NCI-H2107 treated with DMSO at 0.1 percent for 48 hours (cell line): ENCODE data around the gene TIMM23.
"Not testable (repeated sequence)": the region's sequence is repeated elsewhere in the genome, so short reads cannot be mapped to it uniquely, and the experiment has no call there.

Experiments used
- DNase-seq: peaks from one replicate; lab custom pipeline; 2025; ENCODE audit not compliant: unreplicated experiment; lab: John Stamatoyannopoulos, UW

The TIMM23 gene

GRCh38 chr10:45985590-45985989, 13.3 kb downstream of the TIMM23 start:
- DNase-seq, result not testable (repeated sequence)

GRCh38 chr10:45997557-45997956, 25.3 kb downstream of the TIMM23 start:
- DNase-seq, result no peak

DNA sequence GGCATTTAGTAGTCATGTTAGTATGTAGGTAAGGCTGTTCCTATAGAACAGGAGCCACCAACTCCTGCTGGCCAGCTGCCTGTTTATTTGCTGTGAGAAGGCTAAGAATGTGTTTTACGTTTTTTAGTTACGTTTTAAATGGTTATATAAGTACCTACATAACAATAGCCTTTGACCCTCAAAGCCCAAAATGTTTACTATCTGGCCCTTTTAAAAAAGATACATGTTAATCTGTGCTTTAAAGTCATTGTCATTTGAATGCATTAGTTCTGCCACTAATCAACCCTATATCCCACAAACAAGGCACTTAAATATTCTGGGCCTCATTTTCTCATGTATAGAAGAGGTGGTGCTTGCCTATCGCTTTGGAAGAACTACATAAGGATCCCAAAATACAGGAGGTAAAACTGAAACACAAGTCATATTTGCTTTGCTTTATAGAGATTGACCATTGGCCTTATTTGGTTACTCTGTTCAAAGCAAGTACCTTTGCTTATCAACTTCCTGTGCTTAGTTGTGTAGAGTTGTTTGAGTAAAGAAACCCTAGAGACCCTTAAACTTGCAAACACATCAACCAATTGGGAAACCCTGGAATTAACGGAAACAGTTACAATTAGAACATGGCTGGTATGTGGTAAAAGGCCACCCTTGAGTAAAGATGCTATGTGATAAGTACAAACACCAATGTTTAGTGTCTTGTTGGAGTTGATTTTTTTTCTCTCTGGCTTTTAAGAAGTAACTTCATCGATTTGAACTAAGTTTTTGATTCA, 25.9 kb downstream of the TIMM23 start:
- no peak for DNase-seq

- DNase-seq, result not testable (repeated sequence)
Observed at GRCh38 chr10:45999955-46000354, 27.7 kb downstream of the TIMM23 start.

- DNase-seq, result no peak
Observed at GRCh38 chr10:46000538-46000937, 28.2 kb downstream of the TIMM23 start.

DNA sequence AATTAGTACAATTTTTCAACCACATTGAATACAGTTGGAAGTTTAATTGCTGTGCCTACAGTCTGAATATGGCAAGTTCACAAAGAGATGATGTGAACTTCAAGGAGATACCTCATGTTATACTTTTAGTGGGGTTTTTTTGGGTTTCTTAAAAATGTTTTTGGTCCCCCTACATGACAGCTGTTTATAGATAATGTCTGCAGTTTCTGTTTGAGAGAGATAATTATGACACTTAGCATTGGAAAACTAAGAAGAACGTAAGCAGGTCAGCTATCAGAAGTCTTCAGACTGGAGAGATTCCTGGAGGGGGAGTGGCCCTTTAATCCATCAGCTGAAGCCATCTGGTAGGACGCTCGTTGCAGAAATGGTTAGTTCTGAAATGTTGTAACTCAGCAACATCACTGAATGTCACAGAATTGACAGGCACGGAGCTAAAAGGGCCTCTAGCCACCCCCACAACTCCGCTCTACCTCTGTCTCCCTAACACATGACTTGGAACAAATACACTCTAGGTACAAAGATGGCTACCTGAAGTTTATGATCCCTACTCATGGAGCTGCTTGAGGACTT, 29.0 kb downstream of the TIMM23 start:
- DNase-seq, result no peak

- not testable (repeated sequence) for DNase-seq
Observed at GRCh38 chr10:46002189-46002687, 29.9 kb downstream of the TIMM23 start.

- DNase-seq, result no peak
Observed at GRCh38 chr10:46002916-46003693, 30.8 kb downstream of the TIMM23 start.

- DNase-seq, result no peak
Observed at GRCh38 chr10:46004963-46005362, 32.7 kb downstream of the TIMM23 start.

DNA sequence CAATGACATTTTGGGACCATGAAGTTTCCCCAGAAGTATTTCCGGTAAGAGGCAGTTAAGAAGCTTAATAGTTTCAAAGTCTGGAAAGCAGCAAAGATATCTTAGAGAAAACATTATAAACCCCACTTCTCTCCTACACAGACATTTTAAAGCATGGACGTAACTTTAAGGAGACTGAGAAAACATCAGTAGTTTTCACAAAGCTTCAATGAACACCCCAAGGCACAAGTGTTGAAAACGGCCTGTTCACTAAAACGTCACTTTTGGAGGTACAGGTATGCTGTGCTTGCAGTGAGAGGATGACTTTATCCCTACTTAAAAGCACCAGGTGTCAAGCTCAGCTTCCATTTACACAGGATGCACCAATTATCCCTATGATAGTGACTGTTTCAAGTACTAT, 33.1 kb downstream of the TIMM23 start:
- DNase-seq, result no peak

- DNase-seq, result no peak
Observed at GRCh38 chr10:46006219-46006618, 33.9 kb downstream of the TIMM23 start.

GRCh38 chr10:46012746-46013145, 40.5 kb downstream of the TIMM23 start:
- DNase-seq, result no peak

DNA sequence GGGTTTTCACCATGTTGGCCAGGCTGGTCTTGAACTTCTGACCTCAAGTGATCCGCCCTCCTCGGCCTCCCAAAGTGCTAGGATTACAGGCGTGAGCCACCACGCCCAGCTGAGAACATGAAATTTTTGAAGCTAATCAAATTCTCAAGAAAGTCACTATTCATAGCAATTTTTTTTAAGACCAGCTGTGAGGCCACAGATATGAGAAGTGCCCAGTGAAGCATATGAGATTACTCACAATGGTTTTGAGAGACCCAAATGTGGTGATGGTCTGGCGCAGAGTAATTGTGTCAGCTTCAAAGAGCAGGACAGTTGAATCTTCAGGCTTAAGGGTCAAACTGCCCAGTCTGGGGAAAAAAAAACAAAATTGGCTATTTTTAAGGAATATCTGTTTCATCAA, 41.9 kb downstream of the TIMM23 start:
- no peak for DNase-seq

DNA sequence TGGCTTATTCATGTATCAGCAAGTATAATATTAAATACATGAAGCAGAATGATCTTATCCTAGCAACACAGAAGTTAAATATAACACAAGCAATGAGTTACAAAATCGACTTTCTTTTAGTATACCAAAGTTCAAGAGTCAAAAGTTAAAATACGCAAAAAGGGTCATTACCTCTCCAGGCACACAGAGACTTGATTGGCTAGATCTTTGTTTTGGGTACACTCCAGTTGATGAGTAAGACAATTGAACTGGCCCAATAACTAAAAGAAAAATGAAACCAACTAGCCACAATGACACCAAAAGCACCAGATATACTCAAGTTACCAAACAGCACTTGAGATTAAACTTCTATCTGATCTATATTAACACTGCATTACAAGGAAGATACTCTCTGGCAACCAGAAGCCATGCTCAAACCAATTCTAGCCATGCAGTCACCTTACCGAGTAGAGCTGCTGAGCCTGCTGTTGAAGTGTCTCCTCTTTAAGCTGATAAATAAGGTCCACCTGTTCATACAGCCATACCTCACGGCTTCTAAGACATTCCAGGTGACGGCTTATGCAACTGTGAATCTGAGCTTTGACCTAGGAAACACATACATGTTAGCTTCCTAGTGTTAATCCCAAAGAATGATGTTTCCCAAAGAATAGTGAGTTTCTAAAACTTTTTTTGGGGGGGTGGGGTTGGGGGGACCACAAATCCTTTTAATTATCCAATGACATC, 42.6 kb downstream of the TIMM23 start:
- DNase-seq, result no peak

DNA sequence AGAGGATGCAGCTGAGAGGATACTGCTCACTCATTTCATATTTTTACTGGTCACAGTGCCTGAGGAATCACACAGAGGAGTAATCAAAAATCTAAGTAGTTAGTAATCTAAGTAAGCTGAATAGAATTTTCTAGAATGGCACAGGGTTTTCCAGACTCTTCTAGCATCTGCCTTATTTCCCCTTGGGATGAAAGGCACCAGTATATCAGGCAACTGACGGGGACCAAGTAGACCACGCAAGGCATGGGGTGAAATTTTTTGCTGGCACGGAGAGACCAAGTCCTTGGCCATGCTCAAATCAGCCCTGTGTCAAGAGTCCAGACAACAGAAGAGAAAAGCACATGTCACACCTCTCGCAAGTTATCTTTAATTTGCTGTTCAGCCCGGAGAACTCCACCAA, 43.9 kb downstream of the TIMM23 start:
- DNase-seq, result no peak

DNA sequence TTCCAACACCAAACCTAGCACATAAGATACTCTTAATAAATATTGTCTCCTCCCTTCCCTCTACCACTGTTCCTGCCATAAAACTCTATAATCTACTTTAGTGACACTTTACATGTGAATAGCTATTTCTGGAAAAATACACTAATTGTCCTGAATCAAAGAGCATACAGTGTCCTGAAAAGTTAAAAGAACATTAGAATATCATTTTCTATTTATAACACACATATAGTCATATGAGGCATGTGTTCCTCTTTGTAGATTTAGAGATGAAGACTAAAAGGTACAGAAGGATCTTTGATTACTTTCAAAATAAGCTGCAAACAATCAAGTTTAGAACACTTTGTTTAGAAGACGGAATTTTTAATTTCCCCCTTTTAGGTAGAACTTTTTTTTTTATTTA, 44.5 kb downstream of the TIMM23 start:
- DNase-seq, result no peak

DNA sequence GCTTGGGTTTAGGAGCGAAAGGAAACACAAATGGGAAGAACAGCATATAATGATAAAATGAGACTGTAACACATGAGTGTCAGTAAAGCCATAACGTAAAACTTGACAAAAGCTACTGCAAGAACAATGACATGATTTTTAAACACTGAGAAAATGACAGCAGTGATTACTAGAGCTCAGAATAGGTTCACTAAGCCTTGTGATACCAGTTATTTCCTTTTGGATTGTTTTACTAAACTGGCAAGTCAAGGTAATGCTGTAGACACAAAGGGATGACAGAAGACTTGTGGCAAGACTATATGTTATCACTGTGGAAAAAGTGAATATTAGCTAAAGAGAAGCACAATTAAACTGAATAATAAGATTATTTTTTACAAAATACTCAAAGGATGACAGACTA, 45.4 kb downstream of the TIMM23 start:
- DNase-seq, result no peak

GRCh38 chr10:46018453-46019176, 46.3 kb downstream of the TIMM23 start:
- DNase-seq, result no peak

GRCh38 chr10:46019177-46019528, 46.9 kb downstream of the TIMM23 start:
- DNase-seq, result no peak

- no peak for DNase-seq
Observed at GRCh38 chr10:46019569-46020343, 47.5 kb downstream of the TIMM23 start.
